Urinary bladder (tissue), 4 donors: ENCODE measurements around the gene ZFP1. TPM values are rescaled to one million over a fixed set of nuclear protein-coding genes. Genes with fewer than 3 reads are reported as not detected.

Experiments used
- DNase-seq: peaks from one replicate; pipeline ENCODE4 v3.0.0-alpha.2; 2015; ENCODE audit errors: extremely low spot score
- H3K27ac ChIP-seq: one replicate; pipeline ENCODE4 v1.5.1; 2013; ENCODE audit warnings: low read depth, mild to moderate bottlenecking, moderate library complexity
- H3K36me3 ChIP-seq: one replicate; pipeline ENCODE4 v1.6.1; 2013; ENCODE audit warnings: mild to moderate bottlenecking, moderate library complexity; ENCODE audit not compliant: insufficient read depth
- H3K4me1 ChIP-seq: one replicate; pipeline ENCODE4 v1.6.1; 2013; ENCODE audit warnings: mild to moderate bottlenecking, moderate library complexity; ENCODE audit not compliant: insufficient read depth
- H3K4me3 ChIP-seq: one replicate; pipeline ENCODE4 v1.5.1; 2013; ENCODE audit warnings: low read depth, low read length
- WGBS: extraction: QIAGEN DNeasy Blood & Tissue Kit; methylation state at CpG from one replicate; pipeline ENCODE4 v1.1.7; 2013; 5-methylcytosine and 5-hydroxymethylcytosine counted together
- polyA plus RNA-seq: library from polyadenylated mRNA; stranded (reverse); fragments of 200-250 nt; gene quantifications from one replicate; pipeline ENCODE4 v1.2.3, GENCODE V29; 2013
- total RNA-seq: library from RNA; depleted of rRNA; stranded (reverse); fragments of >200 nt; gene quantifications from one replicate; pipeline ENCODE4 v1.2.3, GENCODE V29; 2014
- donor health status: healthy with polysubstance abuse.
- donor health status: healthy.

ZFP1 gene
- total and polyA plus RNA-seq, 2 donors = 10.6 to 34.0 TPM

- 49% methylated on average over 27 of the region's 27 CpGs for WGBS
- Histone ChIP-seq H3K4me1 (no peaks in the 10 kb centered on the region), H3K27ac (peak overlapping the region; percentile 18), H3K36me3 (no peaks in the 10 kb centered on the region), H3K4me3 (no peak overlapping the region)
- DNase-seq = no peak
These were observed 39.3 kb upstream of the ZFP1 start for GRCh38 chr16:75108792-75109731.

GRCh38 chr16:75109732-75110243 is 38.5 kb upstream of the ZFP1 start:
- no peak for DNase-seq
- H3K27ac ChIP-seq = peak overlapping the region; percentile 18
- H3K4me3 ChIP-seq = no peak overlapping the region
- WGBS = 45% methylated on average over 10 of the region's 10 CpGs
- H3K4me1 ChIP-seq = no peaks in the 10 kb centered on the region
- no peaks in the 10 kb centered on the region for H3K36me3 ChIP-seq

GRCh38 chr16:75110637-75111513 is 37.4 kb upstream of the ZFP1 start:
- H3K4me1 ChIP-seq = no peaks in the 10 kb centered on the region
- no peak overlapping the region for H3K4me3 ChIP-seq
- H3K27ac ChIP-seq = peak overlapping the region; percentile 4
- H3K36me3 ChIP-seq = no peaks in the 10 kb centered on the region
- 10% methylated on average over 28 of the region's 28 CpGs for WGBS
- DNase-seq = peak; percentile 87

- Histone ChIP-seq H3K36me3 (no peaks in the 10 kb centered on the region), H3K4me3 (no peak overlapping the region), H3K4me1 (no peaks in the 10 kb centered on the region), H3K27ac (no peak overlapping the region)
- DNase-seq = no peak
- 37% methylated on average over 7 of the region's 7 CpGs for WGBS
These were observed 36.8 kb upstream of the ZFP1 start for GRCh38 chr16:75111514-75111940.

GRCh38 chr16:75111961-75112733 is 36.2 kb upstream of the ZFP1 start:
- no peak overlapping the region for H3K4me3 ChIP-seq
- no peak overlapping the region for H3K27ac ChIP-seq
- no peaks in the 10 kb centered on the region for H3K36me3 ChIP-seq
- DNase-seq = no peak
- no peaks in the 10 kb centered on the region for H3K4me1 ChIP-seq
- WGBS = 51% methylated on average over 26 of the region's 26 CpGs

GRCh38 chr16:75112734-75113491 is 35.4 kb upstream of the ZFP1 start:
- Histone ChIP-seq H3K36me3 (no peaks in the 10 kb centered on the region), H3K4me1 (no peaks in the 10 kb centered on the region), H3K4me3 (no peak overlapping the region), H3K27ac (no peak overlapping the region)
- DNase-seq = no peak
- 60% methylated on average over 14 of the region's 14 CpGs for whole genome bisulfite sequencing

GRCh38 chr16:75113541-75114121 is 34.7 kb upstream of the ZFP1 start:
- Histone ChIP-seq H3K4me1 (no peaks in the 10 kb centered on the region), H3K4me3 (no peak overlapping the region), H3K27ac (no peak overlapping the region), H3K36me3 (no peaks in the 10 kb centered on the region)
- no peak for DNase-seq
- 79% methylated on average over 20 of the region's 20 CpGs for WGBS

GRCh38 chr16:75114179-75114945 is 34.0 kb upstream of the ZFP1 start:
- no peaks in the 10 kb centered on the region for H3K36me3 ChIP-seq
- no peak overlapping the region for H3K4me3 ChIP-seq
- DNase-seq = no peak
- H3K27ac ChIP-seq = no peak overlapping the region
- WGBS = 91% methylated on average over 44 of the region's 44 CpGs
- H3K4me1 ChIP-seq = no peaks in the 10 kb centered on the region

- WGBS = 90% methylated on average over 45 of the region's 45 CpGs
- H3K27ac ChIP-seq = no peak overlapping the region
- DNase-seq = no peak
- no peak overlapping the region for H3K4me3 ChIP-seq
- no peaks in the 10 kb centered on the region for H3K36me3 ChIP-seq
- no peaks in the 10 kb centered on the region for H3K4me1 ChIP-seq
These were observed 33.1 kb upstream of the ZFP1 start for GRCh38 chr16:75114946-75115825.

GRCh38 chr16:75116081-75116910 is 32.0 kb upstream of the ZFP1 start, which contains the start of gene LDHD:
TSS of gene LDHD (minus strand) at chr16:75116780. CDS start at chr16:75116720, 60 bp downstream.
- peak within 1 kb of the TSS; percentile 38 for H3K4me3 ChIP-seq
- DNase-seq = no peak
- no peaks in the 10 kb centered on the region for H3K36me3 ChIP-seq
- H3K4me1 ChIP-seq = no peaks in the 10 kb centered on the region
- no peak within 1 kb of the TSS for H3K27ac ChIP-seq
- 46% methylated on average over 15 of the region's 15 CpGs for WGBS
